Mesothelial cell of epicardium (in vitro differentiated cells): ENCODE results near the gene ABHD18. TPM values are rescaled to one million over a fixed set of nuclear protein-coding genes. Genes with fewer than 3 reads are reported as not detected.
"Not testable (repeated sequence)": the region's sequence is repeated elsewhere in the genome, so short reads cannot be mapped to it uniquely, and the experiment has no call there.

Experiments
- DNase-seq, 2 experiments: peaks; one replicate each; pipeline ENCODE4 v3.0.0; 2021; ENCODE audit warnings: low spot score in 2 of 2; ENCODE audit not compliant: unreplicated experiment in 2 of 2
- H3K27ac Mint-ChIP-seq: 2 replicates; pipeline ENCODE4 v1.8.0; 2021; ENCODE audit warnings: mixed read lengths
- H3K27me3 Mint-ChIP-seq: 2 replicates; pipeline ENCODE4 v1.8.0; 2021; ENCODE audit warnings: low read depth, mixed read lengths
- H3K36me3 Mint-ChIP-seq: 2 replicates; pipeline ENCODE4 v1.8.0; 2021; ENCODE audit warnings: mixed read lengths
- H3K4me1 Mint-ChIP-seq: 2 replicates; pipeline ENCODE4 v1.8.0; 2021; ENCODE audit warnings: mixed read lengths
- H3K4me3 Mint-ChIP-seq: 2 replicates; pipeline ENCODE4 v1.8.0; 2021; ENCODE audit warnings: mild to moderate bottlenecking, moderate library complexity, mixed read lengths
- H3K9me3 Mint-ChIP-seq: 2 replicates; pipeline ENCODE4 v1.8.0; 2021; ENCODE audit warnings: mixed read lengths
- total RNA-seq: library from RNA; stranded (reverse); gene quantifications from 3 replicates; pipeline ENCODE4 v1.2.1, GENCODE V29; 2021
- TF ChIP-seq, protein P1 (sequence below): fragments of 200-600 bp; sonication (generic); IDR thresholded peaks from one replicate; pipeline ENCODE4 v1.5.0; 2021; ENCODE audit warnings: antibody characterized with exemption; ENCODE audit not compliant: unreplicated experiment

ABHD18 gene
- total RNA-seq, 1 donor from 2014 or later, result 17.7 TPM

DNA sequence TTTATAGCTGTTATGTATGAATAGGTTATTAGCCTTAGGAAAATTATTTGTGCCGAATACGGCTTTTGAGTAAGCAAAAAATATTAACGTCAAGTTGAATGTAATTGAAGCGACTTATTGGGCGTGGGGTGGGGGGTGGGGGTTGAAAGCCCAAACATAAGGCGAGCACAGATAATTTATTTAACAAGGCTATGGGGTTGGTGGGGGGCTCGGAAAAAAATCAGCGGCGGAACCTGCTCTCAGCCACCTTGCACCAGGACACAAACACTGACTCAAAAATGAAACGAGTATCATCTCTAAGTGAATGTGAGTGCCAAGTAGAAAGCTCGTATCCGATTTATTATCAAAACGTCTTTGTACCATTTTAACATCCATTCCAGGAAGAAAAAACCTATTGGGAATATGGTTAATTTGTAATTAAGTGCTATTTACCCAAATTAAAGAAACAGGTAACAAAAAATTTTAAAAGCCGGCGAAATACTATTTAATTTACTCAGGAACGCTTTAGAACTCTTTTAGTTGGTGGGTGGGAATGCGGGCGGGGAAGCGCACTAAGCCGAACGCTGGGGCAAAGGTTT is 95.0 kb downstream of the ABHD18 start:
- Mint-ChIP-seq H3K36me3 (no peaks in the 10 kb centered on the region), H3K27ac (peak overlapping the region; percentile 96), H3K9me3 (no peaks in the 10 kb centered on the region), H3K4me1 (peaks cover 10% of the 10 kb centered on the region), H3K27me3 (no peaks in the 10 kb centered on the region), H3K4me3 (peak overlapping the region; percentile 76)
- DNase-seq, result no peak
- TF ChIP-seq, protein P1, sequence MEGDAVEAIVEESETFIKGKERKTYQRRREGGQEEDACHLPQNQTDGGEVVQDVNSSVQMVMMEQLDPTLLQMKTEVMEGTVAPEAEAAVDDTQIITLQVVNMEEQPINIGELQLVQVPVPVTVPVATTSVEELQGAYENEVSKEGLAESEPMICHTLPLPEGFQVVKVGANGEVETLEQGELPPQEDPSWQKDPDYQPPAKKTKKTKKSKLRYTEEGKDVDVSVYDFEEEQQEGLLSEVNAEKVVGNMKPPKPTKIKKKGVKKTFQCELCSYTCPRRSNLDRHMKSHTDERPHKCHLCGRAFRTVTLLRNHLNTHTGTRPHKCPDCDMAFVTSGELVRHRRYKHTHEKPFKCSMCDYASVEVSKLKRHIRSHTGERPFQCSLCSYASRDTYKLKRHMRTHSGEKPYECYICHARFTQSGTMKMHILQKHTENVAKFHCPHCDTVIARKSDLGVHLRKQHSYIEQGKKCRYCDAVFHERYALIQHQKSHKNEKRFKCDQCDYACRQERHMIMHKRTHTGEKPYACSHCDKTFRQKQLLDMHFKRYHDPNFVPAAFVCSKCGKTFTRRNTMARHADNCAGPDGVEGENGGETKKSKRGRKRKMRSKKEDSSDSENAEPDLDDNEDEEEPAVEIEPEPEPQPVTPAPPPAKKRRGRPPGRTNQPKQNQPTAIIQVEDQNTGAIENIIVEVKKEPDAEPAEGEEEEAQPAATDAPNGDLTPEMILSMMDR, result no peak

GRCh38 chr4:128060699-128061565 is 95.7 kb downstream of the ABHD18 start, which contains the start of gene LARP1B:
TSS of gene LARP1B (plus strand) at chr4:128061312. CDS start at chr4:128074952, 13,640 bp downstream.
- Mint-ChIP-seq H3K4me1 (peaks cover 10% of the 10 kb centered on the region), H3K9me3 (no peaks in the 10 kb centered on the region), H3K27ac (peak within 1 kb of the TSS; percentile 96), H3K4me3 (peak within 1 kb of the TSS; percentile 88), H3K27me3 (no peaks in the 10 kb centered on the region), H3K36me3 (no peaks in the 10 kb centered on the region)
- TF ChIP-seq, protein P1, result no peak
- peak; percentile 89 to 95 for DNase-seq

DNA sequence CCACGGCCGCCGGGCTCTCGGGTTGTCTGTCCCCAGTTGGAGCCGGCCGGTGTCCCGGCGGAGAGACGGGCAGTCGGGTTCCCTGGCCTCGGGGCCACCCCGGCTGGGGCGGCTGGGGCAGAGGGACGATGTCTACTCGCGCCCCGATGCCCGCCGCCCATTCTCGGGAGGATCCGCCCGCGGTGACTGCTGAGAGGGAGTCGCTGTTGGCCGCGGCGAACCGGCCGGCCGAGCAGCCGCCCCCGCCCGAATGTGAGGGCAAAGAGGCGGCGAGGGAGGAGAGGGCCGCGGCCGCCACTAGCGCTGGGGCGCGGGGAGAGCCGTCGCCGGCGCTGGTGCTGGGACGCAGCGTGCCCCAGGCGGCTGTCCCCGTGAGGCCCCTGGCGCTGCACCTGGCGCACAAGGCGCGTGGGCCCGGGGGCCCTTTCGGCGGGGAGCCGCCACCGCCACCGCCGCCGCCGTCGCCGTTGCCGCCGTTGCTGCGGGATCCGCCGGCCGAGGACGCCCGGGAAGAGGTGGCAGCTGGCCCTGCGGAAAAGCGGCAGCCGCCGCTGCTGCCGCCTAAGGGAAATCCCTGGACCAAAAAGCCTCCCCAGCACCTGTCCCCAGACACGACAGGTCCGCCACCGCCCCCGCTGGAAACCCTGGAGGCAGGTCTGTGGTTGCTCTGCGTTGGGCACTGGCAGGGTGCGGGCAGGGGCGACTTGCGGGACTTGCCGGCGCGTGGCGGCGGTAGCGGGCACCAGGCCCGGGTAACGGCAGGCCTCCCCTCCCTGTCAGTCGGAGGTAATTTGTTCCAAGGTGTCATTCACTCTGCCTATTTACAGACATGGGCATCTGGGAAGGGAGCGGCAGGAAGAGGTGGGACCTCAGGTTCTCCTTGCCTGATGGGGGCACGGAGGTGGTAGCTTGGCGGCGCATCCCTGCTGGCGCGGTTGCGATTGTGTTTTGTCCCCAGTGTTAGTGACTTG is 96.6 kb downstream of the ABHD18 start:
- TF ChIP-seq, protein P1, result no peak
- peak overlapping the region; percentile 88 for H3K4me3 Mint-ChIP-seq
- no peaks in the 10 kb centered on the region for H3K36me3 Mint-ChIP-seq
- peaks cover 10% of the 10 kb centered on the region for H3K4me1 Mint-ChIP-seq
- H3K9me3 Mint-ChIP-seq, result no peaks in the 10 kb centered on the region
- H3K27ac Mint-ChIP-seq, result peak overlapping the region; percentile 92
- no peaks in the 10 kb centered on the region for H3K27me3 Mint-ChIP-seq
- DNase-seq, result peak; percentile 38 to 68

GRCh38 chr4:128066453-128066820 is 101.2 kb downstream of the ABHD18 start:
- not testable (repeated sequence) for H3K9me3 Mint-ChIP-seq, H3K36me3 Mint-ChIP-seq, H3K27me3 Mint-ChIP-seq, H3K4me1 Mint-ChIP-seq, DNase-seq, H3K27ac Mint-ChIP-seq, H3K4me3 Mint-ChIP-seq

- no peak for DNase-seq
- Mint-ChIP-seq H3K4me3 (no peak overlapping the region), H3K36me3 (peaks cover 1% of the 10 kb centered on the region), H3K27me3 (no peaks in the 10 kb centered on the region), H3K27ac (no peak overlapping the region), H3K9me3 (no peaks in the 10 kb centered on the region), H3K4me1 (peaks cover 2% of the 10 kb centered on the region)
- TF ChIP-seq, protein P1, result no peak
These were observed 103.7 kb downstream of the ABHD18 start for GRCh38 chr4:128068918-128069317.
